GM10248 (cell line): Measurements from ENCODE around the gene RBMS2.
"Not testable (repeated sequence)": the region's sequence is repeated elsewhere in the genome, so short reads cannot be mapped to it uniquely, and the experiment has no call there.

Experiments used
- CTCF ChIA-PET: fragments of 300-600 bp; sonication (Branson Sonifier 250); formaldehyde crosslinking; extraction: SDS; loops from one replicate; lab custom pipeline; 2021; ENCODE audit warnings: antibody characterized with exemption; lab: Yijun Ruan, JAX
- POLR2A ChIA-PET: fragments of 350-650 bp; sonication (Branson Sonifier 250); formaldehyde crosslinking; extraction: SDS; loops from one replicate; lab custom pipeline; 2020; ENCODE audit warnings: antibody characterized with exemption; lab: Yijun Ruan, JAX
- DNase-seq: peaks from one replicate; pipeline ENCODE4 v3.0.0; 2012; ENCODE audit errors: extremely low spot score
- CTCF ChIP-seq: IDR thresholded peaks from 2 replicates; pipeline ENCODE4 v1.5.1; 2012; ENCODE audit warnings: mild to moderate bottlenecking, low read depth; ENCODE audit errors: extremely low read depth, missing control alignments, control extremely low read depth

Gene RBMS2

DNA sequence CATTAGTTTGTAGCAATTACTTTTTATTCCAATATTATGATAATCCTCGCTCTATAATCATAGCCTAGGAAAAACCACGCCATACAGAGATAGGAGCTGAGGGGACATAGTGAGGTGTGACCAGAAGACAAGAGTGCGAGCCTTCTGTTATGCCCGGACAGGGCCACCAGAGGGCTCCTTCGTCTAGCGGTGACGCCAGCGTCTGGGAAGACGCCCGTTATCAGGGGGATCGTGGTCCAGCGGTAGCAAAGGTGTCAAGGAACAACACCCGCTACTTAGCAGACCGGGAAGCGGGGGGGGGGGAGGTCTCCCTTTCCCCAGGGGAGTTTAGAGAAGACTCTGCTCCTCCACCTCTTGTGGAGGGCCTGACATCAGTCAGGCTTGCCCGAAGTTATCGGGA lies 24.9 kb upstream of the RBMS2 start:
- TF ChIP-seq CTCF: peak; percentile 53
- POLR2A ChIA-PET, DNase-seq: not testable (repeated sequence)
- CTCF ChIA-PET: interaction anchor here (0.9 to 1.8 kb wide), 7 partner anchors 9 to 140 kb away, joined by 3 to 4 read pairs (median 3); no protein-coding TSS in a partner anchor

- DNase-seq, CTCF ChIA-PET, POLR2A ChIA-PET: not testable (repeated sequence)
Observed at GRCh38 chr12:56498126-56498902, 23.3 kb upstream of the RBMS2 start.

DNA sequence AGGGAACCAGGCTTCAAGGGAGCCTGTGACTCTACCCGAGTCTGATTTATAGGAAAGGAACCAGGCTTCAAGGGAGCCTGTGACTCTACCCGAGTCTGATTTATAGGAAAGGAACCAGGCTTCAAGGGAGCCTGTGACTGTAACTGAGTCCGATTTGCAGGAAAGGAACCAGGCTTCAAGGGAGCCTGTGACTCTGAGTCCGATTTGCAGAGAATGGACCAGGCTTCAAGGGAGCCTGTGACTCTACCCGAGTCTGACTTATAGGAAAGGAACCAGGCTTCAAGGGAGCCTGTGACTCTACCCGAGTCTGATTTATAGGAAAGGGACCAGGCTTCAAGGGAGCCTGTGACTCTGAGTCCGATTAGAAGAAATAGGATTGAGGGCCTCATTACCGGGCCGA lies 22.2 kb upstream of the RBMS2 start:
- POLR2A ChIA-PET, DNase-seq: not testable (repeated sequence)
- CTCF ChIA-PET: interaction anchor here (1.0 kb wide), 1 partner anchor 9 kb away, joined by 3 read pairs; no protein-coding TSS in a partner anchor

GRCh38 chr12:56499879-56500278 lies 21.7 kb upstream of the RBMS2 start:
- DNase-seq, POLR2A ChIA-PET: not testable (repeated sequence)
- CTCF ChIA-PET: interaction anchor here (1.0 kb wide), 1 partner anchor 9 kb away, joined by 3 read pairs; no protein-coding TSS in a partner anchor

GRCh38 chr12:56510786-56511185 lies 10.8 kb upstream of the RBMS2 start:
- ChIA-PET POLR2A (no interaction called here), CTCF (interaction anchor here (0.7 to 1.5 kb wide), 3 partner anchors 14 to 83 kb away, joined by 3 to 5 read pairs (median 4); no protein-coding TSS in a partner anchor)
- no peak for TF ChIP-seq CTCF
- no peak for DNase-seq

DNA sequence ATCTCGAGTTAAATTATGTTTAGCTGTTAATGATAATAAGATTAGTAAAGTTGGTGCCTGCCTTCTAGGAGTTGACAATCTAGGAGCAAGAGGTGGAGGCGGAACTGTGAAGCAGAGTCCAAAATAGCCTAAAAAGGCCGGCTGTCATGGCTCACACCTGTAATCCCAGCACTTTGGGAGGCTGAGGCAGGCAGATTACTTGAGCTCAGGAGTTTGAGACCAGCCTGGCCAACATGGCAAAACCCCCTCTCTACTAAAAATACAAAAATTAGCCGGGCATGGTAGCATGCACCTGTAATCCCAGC lies 7.7 kb upstream of the RBMS2 start:
- CTCF ChIA-PET: interaction anchor here (0.8 to 4.6 kb wide), 33 partner anchors 8 to 491 kb away, joined by 3 to 33 read pairs (median 9); partner anchors contain the start of gene RBMS2
- DNase-seq: not testable (repeated sequence)
- POLR2A ChIA-PET: interaction anchor here (0.6 kb wide), 1 partner anchor 109 kb away, joined by 3 read pairs; no protein-coding TSS in a partner anchor

- ChIA-PET CTCF (interaction anchor here (1.4 to 1.8 kb wide), 2 partner anchors 16 to 63 kb away, joined by 5 read pairs; no protein-coding TSS in a partner anchor), POLR2A (no interaction called here)
- DNase-seq: no peak
- TF ChIP-seq CTCF: no peak
Observed at GRCh38 chr12:56517854-56518253, 3.8 kb upstream of the RBMS2 start.

- no peak for DNase-seq
- ChIA-PET POLR2A (no interaction called here), CTCF (no interaction called here)
- TF ChIP-seq CTCF: no peak
Observed at GRCh38 chr12:56518570-56518969, 3.0 kb upstream of the RBMS2 start.
